Caco-2 (cell line): ENCODE measurements around the gene NLRP6. TPM values are rescaled to one million over a fixed set of nuclear protein-coding genes. Genes with fewer than 3 reads are reported as not detected.

Experiments used
- BruUV-seq: library from RNA; stranded (reverse); fragments of 400-500 nt; replicated peaks from 2 replicates; lab custom pipeline; 2021; lab: Mats Ljungman, UMichigan
- CTCF ChIA-PET: fragments of 300-600 bp; sonication (Branson Sonifier 250); formaldehyde crosslinking; loops from one replicate; lab custom pipeline; 2022; ENCODE audit warnings: antibody characterized with exemption; lab: Charles Lee
- POLR2A ChIA-PET: fragments of 300-600 bp; sonication (Branson Sonifier 250); formaldehyde crosslinking; loops from one replicate; lab custom pipeline; 2022; ENCODE audit warnings: antibody characterized with exemption; lab: Charles Lee
- DNase-seq, 2 experiments: peaks; one replicate each; pipeline versions ENCODE4 v3.0.0 to v3.0.0-alpha.2; 2020 to 2022
- H3K27me3 ChIP-seq: replicated peaks from 2 replicates; pipeline ENCODE4 v1.6.0; 2011; ENCODE audit warnings: low read length; ENCODE audit not compliant: control insufficient read depth, insufficient read depth
- H3K36me3 ChIP-seq: 2 replicates; pipeline ENCODE4 v1.5.1; 2011; ENCODE audit warnings: low read length; ENCODE audit not compliant: control insufficient read depth, insufficient read depth
- H3K4me1 ChIP-seq: fragments of 250-450 bp; sonication (Bioruptor Pico); 2 replicates; pipeline ENCODE4 v1.5.1; 2020; ENCODE audit warnings: mild to moderate bottlenecking
- H3K4me3 ChIP-seq: 2 replicates; pipeline ENCODE4 v1.5.1; 2011; ENCODE audit warnings: low read depth, mild to moderate bottlenecking, control low read depth, low read length
- H3K9me3 ChIP-seq: fragments of 250-450 bp; sonication (Bioruptor Pico); 2 replicates; pipeline ENCODE4 v1.5.1; 2020; ENCODE audit warnings: mild to moderate bottlenecking, moderate library complexity
- H3K27ac Mint-ChIP-seq: one replicate; pipeline ENCODE4 v1.8.0; 2022; ENCODE audit warnings: mixed read lengths; ENCODE audit not compliant: unreplicated experiment
- H3K27me3 Mint-ChIP-seq: one replicate; pipeline ENCODE4 v1.8.0; 2022; ENCODE audit warnings: mixed read lengths; ENCODE audit not compliant: insufficient read depth, unreplicated experiment
- H3K36me3 Mint-ChIP-seq: one replicate; pipeline ENCODE4 v1.8.0; 2022; ENCODE audit warnings: mild to moderate bottlenecking, mixed read lengths; ENCODE audit not compliant: insufficient read depth, unreplicated experiment
- H3K4me1 Mint-ChIP-seq: one replicate; pipeline ENCODE4 v1.8.0; 2022; ENCODE audit warnings: low read depth, mixed read lengths; ENCODE audit not compliant: unreplicated experiment
- H3K4me3 Mint-ChIP-seq: one replicate; pipeline ENCODE4 v1.8.0; 2022; ENCODE audit warnings: mild to moderate bottlenecking, moderate library complexity, mixed read lengths; ENCODE audit not compliant: unreplicated experiment
- H3K9me3 Mint-ChIP-seq: one replicate; pipeline ENCODE4 v1.8.0; 2022; ENCODE audit warnings: mixed read lengths; ENCODE audit not compliant: unreplicated experiment
- CTCF ChIP-seq, 2 experiments: fragments of 200-600 bp in 1 of 2; IDR thresholded peaks; 1 replicate in 1 of 2; 2 replicates in 1 of 2; pipeline versions ENCODE4 v1.5.1 to v1.8.0; 2011 to 2022; ENCODE audit warnings: antibody characterized with exemption in 1 of 2, control low read depth in 1 of 2, inconsistent platforms in 1 of 2, low read depth in 1 of 2, low read length in 1 of 2, mild to moderate bottlenecking in 1 of 2, moderate library complexity in 1 of 2; ENCODE audit not compliant: insufficient read depth in 1 of 2, severe bottlenecking in 1 of 2, unreplicated experiment in 1 of 2
- intact Hi-C: fragments of 100-400 bp; cut with micrococcal nuclease; formaldehyde crosslinking; loops from one replicate; pipeline ENCODE4 v1.10.0; 2022; ENCODE audit not compliant: unreplicated experiment
- total RNA-seq: library from RNA; stranded (reverse); gene quantifications from 2 replicates; pipeline ENCODE4 v1.2.3, GENCODE V29; 2022

Gene NLRP6
- total RNA-seq, 1 experiment from 2014 or later, result not detected

- Mint-ChIP-seq H3K27me3 (peaks cover 3% of the 10 kb centered on the region), H3K9me3 (no peaks in the 10 kb centered on the region), H3K27ac (no peak overlapping the region), H3K4me3 (no peak overlapping the region), H3K36me3 (no peaks in the 10 kb centered on the region), H3K4me1 (no peaks in the 10 kb centered on the region)
- Histone ChIP-seq H3K4me1 (peaks cover 5% of the 10 kb centered on the region; the same call in 1 of the 2 replicates), H3K9me3 (no peaks in the 10 kb centered on the region), H3K36me3 (no peaks in the 10 kb centered on the region), H3K27me3 (no peaks in the 10 kb centered on the region), H3K4me3 (no peak overlapping the region)
- BruUV-seq, result no TSS peak
- no peak for TF ChIP-seq CTCF (IDR thresholded peaks at IDR 0.05; ENCODE audit: insufficient read depth in 1 of 2, low read depth in 1 of 2, low read length in 1 of 2, severe bottlenecking in 1 of 2, unreplicated experiment in 1 of 2)
- no peak for DNase-seq
- ChIA-PET CTCF (no interaction called here), POLR2A (no interaction called here)
- intact Hi-C loops, result no loop called here
Observed at GRCh38 chr11:272195-272930, 5.8 kb upstream of the NLRP6 start.

GRCh38 chr11:272931-273198 is 5.3 kb upstream of the NLRP6 start:
- H3K4me1 ChIP-seq, result peaks cover 5% of the 10 kb centered on the region; the same call in 1 of the 2 replicates
- no peaks in the 10 kb centered on the region for H3K9me3 ChIP-seq
- CTCF ChIA-PET, result interaction anchor here (0.6 kb wide), 1 partner anchor 9 kb away, joined by 3 read pairs; no protein-coding TSS in a partner anchor
- H3K9me3 Mint-ChIP-seq, result no peaks in the 10 kb centered on the region
- H3K36me3 Mint-ChIP-seq, result no peaks in the 10 kb centered on the region
- no peaks in the 10 kb centered on the region for H3K4me1 Mint-ChIP-seq
- H3K36me3 ChIP-seq, result no peaks in the 10 kb centered on the region
- intact Hi-C loops, result no loop called here
- no peak overlapping the region for H3K4me3 Mint-ChIP-seq
- no TSS peak for BruUV-seq
- no peak overlapping the region for H3K27ac Mint-ChIP-seq
- no peak for DNase-seq
- no peak for TF ChIP-seq CTCF (IDR thresholded peaks at IDR 0.05; ENCODE audit: insufficient read depth in 1 of 2, low read depth in 1 of 2, low read length in 1 of 2, severe bottlenecking in 1 of 2, unreplicated experiment in 1 of 2)
- H3K27me3 ChIP-seq, result no peaks in the 10 kb centered on the region
- POLR2A ChIA-PET, result no interaction called here
- H3K4me3 ChIP-seq, result no peak overlapping the region
- peaks cover 3% of the 10 kb centered on the region for H3K27me3 Mint-ChIP-seq

- Mint-ChIP-seq H3K36me3 (peaks cover 5% of the 10 kb centered on the region), H3K4me3 (no peak overlapping the region), H3K9me3 (no peaks in the 10 kb centered on the region), H3K4me1 (no peaks in the 10 kb centered on the region), H3K27me3 (peaks cover 9% of the 10 kb centered on the region), H3K27ac (no peak overlapping the region)
- no peak for DNase-seq
- intact Hi-C loops, result no loop called here
- Histone ChIP-seq H3K27me3 (peaks cover under 1% of the 10 kb centered on the region; the same call in 1 of the 2 replicates), H3K36me3 (no peaks in the 10 kb centered on the region), H3K4me1 (peaks cover 19% of the 10 kb centered on the region), H3K4me3 (no peak overlapping the region), H3K9me3 (no peaks in the 10 kb centered on the region)
- TF ChIP-seq CTCF (IDR thresholded peaks at IDR 0.05; ENCODE audit: insufficient read depth in 1 of 2, low read depth in 1 of 2, low read length in 1 of 2, severe bottlenecking in 1 of 2, unreplicated experiment in 1 of 2), result no peak
- ChIA-PET POLR2A (no interaction called here), CTCF (interaction anchor here (0.5 kb wide), 1 partner anchor 501 kb away, joined by 4 read pairs; no protein-coding TSS in a partner anchor)
- no TSS peak for BruUV-seq
Observed at GRCh38 chr11:276219-276618, 2.0 kb upstream of the NLRP6 start.
